ENCODE results near the gene NSL1.
A peak's percentile ranks its signal among the peaks of the same experiment; 100 is the strongest.

NSL1 gene

GRCh38 chr1:212752252-212752933, 39.2 kb downstream of the NSL1 start:
- TF ChIP-seq CTCF (IDR thresholded peaks at IDR 0.05) = no peak

DNA sequence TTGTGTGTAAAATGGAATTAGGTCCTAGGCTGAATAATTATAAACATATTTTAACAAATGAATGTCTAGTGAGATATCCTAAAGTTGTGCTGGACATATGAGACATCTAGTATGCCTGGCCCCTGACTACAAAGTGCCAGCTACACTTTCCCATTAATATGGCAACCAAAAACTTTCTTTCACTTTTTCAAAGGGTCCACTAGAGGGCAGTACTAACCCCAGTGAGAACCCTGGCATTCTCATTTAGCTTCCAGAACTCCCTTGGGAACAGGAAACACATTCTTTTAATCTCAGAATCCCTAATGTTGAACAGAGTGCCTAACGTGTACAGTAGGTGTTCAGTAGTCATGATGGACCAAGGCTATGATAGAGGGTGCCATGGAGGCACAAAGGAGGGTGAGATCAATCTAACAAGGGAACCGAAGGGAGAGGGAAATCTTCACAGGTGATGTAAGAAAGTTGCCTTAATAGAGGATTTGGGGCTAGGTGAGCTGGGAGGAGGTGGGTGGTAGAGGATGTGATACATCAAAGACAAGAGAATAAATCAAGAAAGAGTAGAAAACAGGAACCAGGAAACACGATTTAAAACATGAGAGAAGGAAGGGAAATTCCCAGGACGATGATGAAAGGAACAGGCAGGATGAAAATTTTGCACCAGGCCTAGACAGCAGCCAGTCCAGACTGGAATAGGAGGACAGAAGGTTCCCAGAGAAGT, 41.6 kb downstream of the NSL1 start:
- peak; percentile 85 for TF ChIP-seq CTCF (IDR thresholded peaks at IDR 0.05)

DNA sequence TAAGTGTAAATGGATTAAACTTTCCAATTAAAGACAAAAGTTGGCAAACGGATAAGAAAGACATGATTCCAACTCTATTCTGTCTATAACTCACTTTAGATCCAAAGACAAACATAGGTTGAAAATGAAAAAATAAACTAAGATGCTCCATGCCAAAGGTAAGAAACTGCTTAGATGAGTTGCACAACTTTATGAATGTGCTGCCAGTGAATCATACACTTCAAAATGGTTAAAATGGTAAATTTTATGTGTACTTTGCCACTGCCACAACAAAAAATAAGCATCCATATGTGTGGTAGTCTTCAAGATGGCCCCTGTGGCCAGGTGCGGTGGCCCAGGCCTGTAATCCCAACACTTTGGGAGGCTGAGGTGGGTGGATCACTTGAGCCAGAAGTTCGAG, 45.0 kb downstream of the NSL1 start:
- TF ChIP-seq CTCF (IDR thresholded peaks at IDR 0.05) = no peak

DNA sequence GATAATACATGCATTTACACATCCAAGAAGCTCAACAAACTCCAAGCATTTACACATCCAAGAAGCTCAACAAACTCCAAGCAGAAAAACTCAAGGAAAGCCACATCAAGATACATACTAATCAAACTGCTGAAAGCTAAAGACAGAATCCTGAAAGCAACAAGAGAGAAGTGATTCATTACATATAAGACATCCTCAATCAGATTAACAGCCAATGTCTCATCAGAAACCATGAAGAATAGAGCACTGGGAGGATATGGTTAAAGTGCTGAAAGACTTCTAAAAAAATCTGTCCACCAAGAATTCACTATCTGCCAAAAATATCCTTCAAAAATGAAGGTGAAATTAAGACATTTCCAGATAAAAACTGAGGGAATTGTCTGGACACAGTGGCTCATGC, 46.3 kb downstream of the NSL1 start:
- no peak for TF ChIP-seq CTCF (IDR thresholded peaks at IDR 0.05)

GRCh38 chr1:212743901-212744475, 47.6 kb downstream of the NSL1 start:
- no peak for TF ChIP-seq CTCF (IDR thresholded peaks at IDR 0.05)

DNA sequence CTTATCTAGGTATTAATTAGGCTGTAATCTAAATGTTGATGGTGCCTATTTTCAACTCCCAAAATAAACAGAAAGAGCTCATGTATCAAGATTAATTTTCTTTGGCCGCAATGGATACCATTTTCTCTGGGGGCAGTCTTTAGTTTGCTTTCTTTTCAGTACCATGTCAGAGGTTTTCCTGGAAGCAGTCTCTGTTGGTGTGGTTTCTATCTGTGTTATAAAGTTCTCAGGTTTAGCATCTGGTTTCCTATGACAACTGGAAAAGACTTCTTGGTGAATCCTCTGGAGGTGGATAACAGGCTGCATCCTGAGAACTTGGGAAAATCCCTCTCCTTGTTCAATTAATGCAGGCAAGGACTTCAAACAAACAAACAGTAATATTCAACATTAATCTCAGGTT, 53.2 kb downstream of the NSL1 start:
- no peak for TF ChIP-seq CTCF (IDR thresholded peaks at IDR 0.05)

- TF ChIP-seq CTCF (IDR thresholded peaks at IDR 0.05) = no peak
Observed at GRCh38 chr1:212737559-212737958, 54.0 kb downstream of the NSL1 start.

Data from LNCAP (cell line).